RWPE1 (cell line): Measurements from ENCODE around the gene OR2C1.

Experiments used
- CTCF ChIA-PET: fragments of 350-600 bp; sonication (Branson Sonifier 250); formaldehyde crosslinking; extraction: SDS; loops from one replicate; lab custom pipeline; 2021; lab: Yijun Ruan, JAX
- POLR2A ChIA-PET: fragments of 400-600 bp; formaldehyde crosslinking; extraction: SDS; loops from one replicate; lab custom pipeline; 2020; ENCODE audit warnings: antibody characterized with exemption; ENCODE audit not compliant: low non-redundant PET; lab: Yijun Ruan, JAX
- DNase-seq: peaks from one replicate; pipeline ENCODE4 v3.0.0; 2012; ENCODE audit warnings: low spot score
- H3K27ac ChIP-seq: fragments of 450-650 bp; 2 replicates; pipeline ENCODE4 v1.5.1; 2017
- TF ChIP-seq, protein P1 (sequence below): fragments of 450-650 bp; conservative IDR thresholded peaks from 2 replicates; pipeline ENCODE4 v1.5.1; 2017; ENCODE audit warnings: low read depth, mild to moderate bottlenecking

OR2C1 gene

DNA sequence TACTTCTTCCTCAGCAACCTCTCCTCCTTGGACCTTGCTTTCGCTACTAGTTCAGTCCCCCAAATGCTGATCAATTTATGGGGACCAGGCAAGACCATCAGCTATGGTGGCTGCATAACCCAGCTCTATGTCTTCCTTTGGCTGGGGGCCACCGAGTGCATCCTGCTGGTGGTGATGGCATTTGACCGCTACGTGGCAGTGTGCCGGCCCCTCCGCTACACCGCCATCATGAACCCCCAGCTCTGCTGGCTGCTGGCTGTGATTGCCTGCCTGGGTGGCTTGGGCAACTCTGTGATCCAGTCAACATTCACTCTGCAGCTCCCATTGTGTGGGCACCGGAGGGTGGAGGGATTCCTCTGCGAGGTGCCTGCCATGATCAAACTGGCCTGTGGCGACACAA, 429 bp downstream of the OR2C1 start:
- H3K27ac ChIP-seq = no peak overlapping the region
- ChIA-PET POLR2A (no interaction called here), CTCF (no interaction called here)
- no peak for DNase-seq
- TF ChIP-seq, protein P1, sequence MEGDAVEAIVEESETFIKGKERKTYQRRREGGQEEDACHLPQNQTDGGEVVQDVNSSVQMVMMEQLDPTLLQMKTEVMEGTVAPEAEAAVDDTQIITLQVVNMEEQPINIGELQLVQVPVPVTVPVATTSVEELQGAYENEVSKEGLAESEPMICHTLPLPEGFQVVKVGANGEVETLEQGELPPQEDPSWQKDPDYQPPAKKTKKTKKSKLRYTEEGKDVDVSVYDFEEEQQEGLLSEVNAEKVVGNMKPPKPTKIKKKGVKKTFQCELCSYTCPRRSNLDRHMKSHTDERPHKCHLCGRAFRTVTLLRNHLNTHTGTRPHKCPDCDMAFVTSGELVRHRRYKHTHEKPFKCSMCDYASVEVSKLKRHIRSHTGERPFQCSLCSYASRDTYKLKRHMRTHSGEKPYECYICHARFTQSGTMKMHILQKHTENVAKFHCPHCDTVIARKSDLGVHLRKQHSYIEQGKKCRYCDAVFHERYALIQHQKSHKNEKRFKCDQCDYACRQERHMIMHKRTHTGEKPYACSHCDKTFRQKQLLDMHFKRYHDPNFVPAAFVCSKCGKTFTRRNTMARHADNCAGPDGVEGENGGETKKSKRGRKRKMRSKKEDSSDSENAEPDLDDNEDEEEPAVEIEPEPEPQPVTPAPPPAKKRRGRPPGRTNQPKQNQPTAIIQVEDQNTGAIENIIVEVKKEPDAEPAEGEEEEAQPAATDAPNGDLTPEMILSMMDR = no peak

DNA sequence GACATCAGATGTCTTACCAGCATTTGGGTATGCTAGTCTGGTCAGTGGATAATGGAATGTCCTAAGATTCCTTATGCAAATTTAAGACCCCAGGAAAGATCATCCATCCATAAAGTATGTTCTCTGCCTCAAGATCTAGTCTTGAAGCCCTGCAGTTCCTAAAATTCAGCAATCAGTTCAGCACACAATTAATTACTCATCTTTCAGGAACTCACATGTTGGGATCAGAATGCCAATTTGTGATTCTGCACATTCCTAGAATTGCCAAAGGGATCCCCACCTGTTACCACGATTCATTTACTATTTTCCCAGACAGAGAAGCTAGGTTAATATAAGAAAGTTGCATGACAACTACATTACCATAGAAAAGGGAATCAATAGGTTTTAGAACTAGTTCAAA, 3.2 kb downstream of the OR2C1 start:
- POLR2A ChIA-PET = no interaction called here
- no peak for DNase-seq

DNA sequence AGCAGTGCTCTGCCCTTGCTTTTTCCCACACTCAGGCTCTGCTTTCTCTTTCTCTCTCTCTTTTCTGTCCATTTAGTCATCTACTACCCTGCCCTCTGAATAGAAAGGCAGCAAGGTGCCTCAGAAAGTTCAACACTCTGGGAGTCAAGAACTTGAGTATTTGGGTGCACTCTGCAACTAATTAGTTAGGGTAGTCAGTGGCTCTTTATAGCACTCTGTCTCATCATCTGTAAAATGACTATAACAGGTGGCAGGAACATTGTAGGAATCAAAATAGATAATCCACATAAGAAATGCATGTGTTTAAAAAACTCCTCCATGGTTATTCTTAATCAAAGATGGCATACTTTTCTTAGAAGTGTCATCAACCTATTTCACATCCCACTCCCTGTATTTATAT, 7.2 kb downstream of the OR2C1 start:
- TF ChIP-seq, protein P1 = no peak
- ChIA-PET CTCF (interaction anchor here (0.7 kb wide), 1 partner anchor 21 kb away, joined by 5 read pairs; no protein-coding TSS in a partner anchor), POLR2A (no interaction called here)
- H3K27ac ChIP-seq = no peak overlapping the region
- no peak for DNase-seq

More for the DNA sequence above, 3.2 kb downstream of the OR2C1 start:
- H3K27ac ChIP-seq = no peak overlapping the region
- TF ChIP-seq, protein P1 = no peak
- CTCF ChIA-PET = no interaction called here

DNA sequence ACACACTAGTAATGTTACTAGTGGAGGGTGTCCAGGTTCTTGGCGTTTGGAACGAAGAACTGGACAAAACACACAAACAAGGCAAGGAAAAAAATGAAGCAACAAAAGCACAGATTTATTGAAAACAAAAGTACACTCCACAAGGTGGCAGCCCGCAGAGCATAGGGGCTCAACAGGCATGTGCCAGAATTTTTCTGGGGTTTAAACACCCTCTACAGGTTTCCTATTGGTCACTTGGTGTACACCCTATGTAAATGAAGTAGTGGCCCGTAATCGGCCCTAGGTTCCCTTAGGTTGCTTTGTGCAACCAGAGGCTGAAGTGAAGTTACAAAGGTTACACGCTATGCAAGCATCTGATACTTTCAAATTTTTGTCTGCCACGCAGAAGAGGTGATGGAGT, 8.1 kb downstream of the OR2C1 start:
- CTCF ChIA-PET = interaction anchor here (0.7 kb wide), 1 partner anchor 22 kb away, joined by 5 read pairs; no protein-coding TSS in a partner anchor
- DNase-seq = no peak
- POLR2A ChIA-PET = no interaction called here
- TF ChIP-seq, protein P1 = no peak
- H3K27ac ChIP-seq = no peak overlapping the region

DNA sequence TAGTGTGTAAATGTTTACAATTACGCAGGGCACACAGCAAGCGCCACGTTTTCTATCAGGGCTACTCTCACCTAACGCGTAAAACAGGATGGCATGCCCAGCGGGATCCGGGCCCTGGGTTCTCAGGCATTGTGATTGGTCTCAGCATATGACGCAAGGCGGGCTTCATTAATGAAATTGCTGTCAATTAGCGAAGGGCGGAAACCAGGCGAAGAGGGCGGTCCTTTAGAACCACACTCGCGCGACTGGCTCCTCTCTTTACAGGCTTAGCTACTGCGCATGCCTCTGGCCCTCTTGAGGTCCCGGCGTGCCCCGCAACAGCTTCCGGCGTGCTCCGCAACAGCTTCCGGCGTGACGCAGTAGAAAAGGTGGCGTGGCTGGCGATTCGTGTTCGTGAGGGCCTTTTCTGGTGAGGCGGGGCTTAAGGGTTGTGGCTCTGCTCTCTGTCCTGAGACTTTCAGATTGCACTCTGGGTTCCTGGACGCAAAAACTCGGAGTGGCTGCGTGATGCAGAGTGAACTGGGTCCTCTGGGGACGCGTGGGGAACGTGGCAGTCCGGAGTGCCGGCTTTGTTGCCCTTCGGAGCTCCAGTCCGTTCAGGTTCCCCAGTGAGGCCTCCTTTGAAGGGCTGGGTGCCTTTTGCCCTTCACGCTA, 9.2 kb downstream of the OR2C1 start:
- peak overlapping the region; percentile 84 for H3K27ac ChIP-seq
- ChIA-PET POLR2A (interaction anchor here (0.7 to 1.0 kb wide), 2 partner anchors 36 to 38 kb away, joined by 3 to 5 read pairs; partner anchors contain the start of genes ZNF174 and ZSCAN32), CTCF (interaction anchor here (0.6 to 1.0 kb wide), 4 partner anchors 36 to 191 kb away, joined by 3 read pairs; partner anchors contain the start of genes ZNF174 and ZSCAN32)
- TF ChIP-seq, protein P1 = no peak
- DNase-seq = peak; percentile 84

DNA sequence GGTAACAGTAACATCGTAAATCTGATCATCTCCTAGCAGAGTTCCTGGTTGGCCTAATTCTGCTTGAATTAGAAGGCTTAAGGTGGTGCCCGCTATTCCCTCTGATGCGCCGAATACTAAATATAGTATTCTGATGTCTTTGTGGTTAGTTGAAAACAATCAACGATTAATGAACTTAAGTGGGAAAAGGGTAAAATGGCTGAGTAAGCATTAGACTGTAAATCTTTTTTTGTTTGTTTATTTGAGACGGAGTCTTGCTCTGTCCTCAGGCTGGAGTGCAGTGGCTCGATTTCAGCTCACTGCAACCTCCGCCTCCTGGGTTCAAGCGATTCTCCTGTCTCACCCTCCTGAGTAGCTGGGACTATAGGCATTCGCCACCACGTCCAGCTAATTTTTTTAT, 13.4 kb downstream of the OR2C1 start:
- ChIA-PET CTCF (no interaction called here), POLR2A (no interaction called here)
- no peak overlapping the region for H3K27ac ChIP-seq
- DNase-seq = no peak
- TF ChIP-seq, protein P1 = no peak
